B cell (primary cell): ENCODE data around the gene SEMA6C.

ENCODE experiments used
- CTCF ChIP-seq: fragments of 200-600 bp; IDR thresholded peaks from one replicate; pipeline ENCODE4 v1.8.0; 2022; ENCODE audit warnings: antibody characterized with exemption, mild to moderate bottlenecking
- EZH2 ChIP-seq: IDR thresholded peaks from 2 replicates; pipeline ENCODE4 v1.6.1; 2012; ENCODE audit warnings: borderline replicate concordance, low read depth, mild to moderate bottlenecking, moderate library complexity, low read length; ENCODE audit not compliant: insufficient read depth, poor library complexity, severe bottlenecking

- no peak for TF ChIP-seq CTCF
- no peak for TF ChIP-seq EZH2
Observed at GRCh38 chr1:151175041-151175741, 28.8 kb upstream of the SEMA6C start.
